K562 (cell line): ENCODE results near the gene VPS18. TPM values are rescaled to one million over a fixed set of nuclear protein-coding genes. Genes with fewer than 3 reads are reported as not detected.
A peak's percentile ranks its signal among the peaks of the same experiment; 100 is the strongest.

Experiments
- CTBP1 ChIP-seq: fragments of 450-650 bp; IDR thresholded peaks from 2 replicates; pipeline ENCODE4 v1.6.1; 2016; ENCODE audit warnings: borderline replicate concordance
- CUX1 ChIP-seq: fragments of 200-800 bp; sonication (Bioruptor generic); IDR thresholded peaks from 2 replicates; pipeline ENCODE4 v1.6.1; 2016; ENCODE audit warnings: missing genetic modification characterization, missing compliant biosample characterization
- DMBX1 ChIP-seq: fragments of 250-450 bp; sonication (Bioruptor Pico); IDR thresholded peaks from 2 replicates; pipeline ENCODE4 v1.8.0; 2022; ENCODE audit warnings: inconsistent platforms, mild to moderate bottlenecking, moderate library complexity, borderline replicate concordance
- EZH2 ChIP-seq: IDR thresholded peaks from 2 replicates; pipeline ENCODE4 v1.6.1; 2012; ENCODE audit warnings: low read depth, mild to moderate bottlenecking, inconsistent platforms, low read length, borderline replicate concordance
- GABPA ChIP-seq: fragments of 200-800 bp; sonication (Bioruptor generic); conservative IDR thresholded peaks from 2 replicates; pipeline ENCODE4 v1.6.1; 2016; ENCODE audit warnings: low read depth, missing genetic modification characterization, missing compliant biosample characterization
- MGA ChIP-seq: fragments of 450-650 bp; IDR thresholded peaks from 2 replicates; pipeline ENCODE4 v1.6.1; 2016; ENCODE audit warnings: mild to moderate bottlenecking, moderate library complexity
- NFIX ChIP-seq: fragments of 250-450 bp; sonication (Bioruptor Pico); IDR thresholded peaks from 2 replicates; pipeline ENCODE4 v1.4.0; 2020; ENCODE audit warnings: low read depth, mild to moderate bottlenecking, moderate library complexity
- RB1 ChIP-seq: fragments of 450-650 bp; IDR thresholded peaks from 2 replicates; pipeline ENCODE4 v1.6.1; 2017; ENCODE audit warnings: low read depth, mild to moderate bottlenecking
- SOX6 ChIP-seq: fragments of 450-650 bp; IDR thresholded peaks from 2 replicates; pipeline ENCODE4 v1.6.1; 2014; ENCODE audit warnings: mild to moderate bottlenecking
- ZNF589 ChIP-seq: fragments of 200-800 bp; sonication (Bioruptor generic); IDR thresholded peaks from 2 replicates; pipeline ENCODE4 v1.6.1; 2016; ENCODE audit warnings: low read depth, missing genetic modification characterization, missing compliant biosample characterization
- polyA plus RNA-seq, 8 experiments: library from polyadenylated mRNA; depleted of rRNA in 4 of 8; stranded (reverse) in 5 of 8; unstranded in 3 of 8; fragments of >200 nt; fragmentation: Nextera tagmentation in 2 of 8; fragmentation: Illumina TruSeq in 1 of 8; extraction: Ambion mirVana in 2 of 8; extraction: Trizol in 1 of 8; gene quantifications; 2 replicates each; pipeline versions ENCODE4 v1.2.1 to v1.2.3, GENCODE V29; 2011 to 2014; ENCODE audit warnings: inconsistent platforms in 1 of 8, missing spikeins in 1 of 8
- total RNA-seq, 7 experiments: library from RNA; depleted of rRNA in 6 of 7; stranded (reverse); fragments of >200 nt in 6 of 7; fragmentation: Illumina TruSeq in 2 of 7; extraction: Trizol in 2 of 7; gene quantifications; 2 replicates each; pipeline versions ENCODE4 v1.2.1 to v1.2.3, GENCODE V29; 2011 to 2021; ENCODE audit warnings: low replicate concordance in 1 of 7

The VPS18 gene
- total and polyA plus RNA-seq, 9 of the 15 experiments (the other 6 are each of a cell fraction or from before 2014, with no cell fraction given): 0.73 to 19.9 (median 8.5) TPM

- TF ChIP-seq MGA (peak; percentile 8; the same call in 1 of the 2 replicates), ZNF589 (CRISPR knock-in tag) (no peak), SOX6 (0 out of 2 replicates have a peak, but pooled peaks have one; percentile 39), CTBP1 (peak; percentile 87; the same call in 1 of the 2 replicates), EZH2 (no peak), NFIX (CRISPR knock-in tag) (no peak), RB1 (peak; percentile 100), DMBX1 (no peak), GABPA (tag) (peak; percentile 82), CUX1 (CRISPR knock-in tag) (no peak)
These were observed 47.5 kb downstream of the VPS18 start (continued) for GRCh38 chr15:40941528-40942336.
